CMK (cell line): Measurements from ENCODE around the gene PATJ.
"Not testable (repeated sequence)": the region's sequence is repeated elsewhere in the genome, so short reads cannot be mapped to it uniquely, and the experiment has no call there.

Experiments
- DNase-seq: peaks from one replicate; pipeline ENCODE4 v3.0.0-alpha.2; 2010; ENCODE audit warnings: low read depth

The PATJ gene

GRCh38 chr1:62209931-62210595 is 467.8 kb downstream of the PATJ start:
- no peak for DNase-seq

GRCh38 chr1:62210960-62211359 is 468.7 kb downstream of the PATJ start:
- DNase-seq = no peak

- DNase-seq = no peak
Measured at GRCh38 chr1:62212411-62212810, 470.1 kb downstream of the PATJ start.

- no peak for DNase-seq
Measured at GRCh38 chr1:62213075-62213914, 471.0 kb downstream of the PATJ start.

GRCh38 chr1:62218604-62219003 is 476.3 kb downstream of the PATJ start:
- no peak for DNase-seq

GRCh38 chr1:62220456-62220855 is 478.2 kb downstream of the PATJ start:
- DNase-seq = not testable (repeated sequence)

GRCh38 chr1:62221171-62221570 is 478.9 kb downstream of the PATJ start:
- no peak for DNase-seq

- DNase-seq = no peak
Measured at GRCh38 chr1:62222321-62222720, 480.0 kb downstream of the PATJ start.

- DNase-seq = no peak
Measured at GRCh38 chr1:62224182-62224581, 481.9 kb downstream of the PATJ start.

- DNase-seq = no peak
Measured at GRCh38 chr1:62227496-62227895, 485.2 kb downstream of the PATJ start.
